Neuronal stem cell (in vitro differentiated cells): Measurements from ENCODE around the gene TOGARAM2. TPM values are rescaled to one million over a fixed set of nuclear protein-coding genes. Genes with fewer than 3 reads are reported as not detected.

Experiments used
- DNase-seq: peaks from one replicate; pipeline ENCODE4 v3.0.0-alpha.2; 2013; ENCODE audit warnings: low spot score
- H2AFZ ChIP-seq: one replicate; pipeline ENCODE4 v1.6.1; 2013; ENCODE audit warnings: mild to moderate bottlenecking, low read length, inconsistent platforms
- H2AK5ac ChIP-seq: 2 replicates; pipeline ENCODE4 v1.6.1; 2013; ENCODE audit warnings: low read depth, mild to moderate bottlenecking, inconsistent platforms, low read length, moderate library complexity, mixed read lengths
- H2BK120ac ChIP-seq: 2 replicates; pipeline ENCODE4 v1.6.1; 2013; ENCODE audit warnings: low read depth, mild to moderate bottlenecking, inconsistent platforms, low read length, moderate library complexity, mixed read lengths
- H2BK12ac ChIP-seq: one replicate; pipeline ENCODE4 v1.6.1; 2013; ENCODE audit warnings: low read length, inconsistent platforms
- H2BK15ac ChIP-seq: 2 replicates; pipeline ENCODE4 v1.6.1; 2013; ENCODE audit warnings: mild to moderate bottlenecking, low read length, inconsistent platforms, mixed read lengths
- H2BK5ac ChIP-seq: one replicate; pipeline ENCODE4 v1.6.1; 2013; ENCODE audit warnings: inconsistent platforms, mild to moderate bottlenecking, low read length, moderate library complexity
- H3K14ac ChIP-seq: one replicate; pipeline ENCODE4 v1.6.1; 2013; ENCODE audit warnings: low read length, inconsistent platforms
- H3K18ac ChIP-seq: 2 replicates; pipeline ENCODE4 v1.6.1; 2013; ENCODE audit warnings: low read length, inconsistent platforms
- H3K23ac ChIP-seq: 2 replicates; pipeline ENCODE4 v1.6.1; 2013; ENCODE audit warnings: low read depth, mild to moderate bottlenecking, mixed read lengths, low read length, inconsistent platforms; ENCODE audit not compliant: poor library complexity
- H3K27ac ChIP-seq: replicated peaks from 3 replicates; pipeline ENCODE4 v1.5.1; 2013; ENCODE audit warnings: low read length, inconsistent platforms
- H3K27me3 ChIP-seq, 3 experiments: 2 replicates each; pipeline ENCODE4 v1.6.1; 2013; ENCODE audit warnings: low read length in 3 of 3, mild to moderate bottlenecking in 2 of 3, inconsistent platforms in 1 of 3, low read depth in 1 of 3, mixed read lengths in 1 of 3, moderate library complexity in 1 of 3; ENCODE audit not compliant: control insufficient read depth in 3 of 3, insufficient read depth in 3 of 3
- H3K36me3 ChIP-seq, 2 donors: replicated peaks in 1 of 2; 2 replicates each; pipeline ENCODE4 v1.6.1; 2013; ENCODE audit warnings: low read length in 2 of 2; ENCODE audit not compliant: control insufficient read depth in 2 of 2, insufficient read depth in 2 of 2
- H3K4ac ChIP-seq: 2 replicates; pipeline ENCODE4 v1.6.1; 2013; ENCODE audit warnings: inconsistent platforms, mild to moderate bottlenecking, low read length, moderate library complexity
- H3K4me1 ChIP-seq, 2 donors: 1 replicate in 1 of 2; 2 replicates in 1 of 2; pipeline ENCODE4 v1.6.1; 2013; ENCODE audit warnings: low read length in 2 of 2, low read depth in 1 of 2; ENCODE audit not compliant: control insufficient read depth in 2 of 2, insufficient read depth in 1 of 2
- H3K4me2 ChIP-seq: one replicate; pipeline ENCODE4 v1.6.1; 2013; ENCODE audit warnings: mild to moderate bottlenecking, low read length, inconsistent platforms; ENCODE audit not compliant: insufficient read depth, poor library complexity, severe bottlenecking
- H3K4me3 ChIP-seq, 2 donors: 2 replicates each; pipeline ENCODE4 v1.5.1; 2013; ENCODE audit warnings: low read length in 2 of 2, mild to moderate bottlenecking in 2 of 2, inconsistent platforms in 1 of 2, moderate library complexity in 1 of 2
- H3K79me1 ChIP-seq: one replicate; pipeline ENCODE4 v1.6.1; 2013; ENCODE audit warnings: low read depth, mild to moderate bottlenecking, inconsistent platforms, low read length, moderate library complexity
- H3K9ac ChIP-seq: one replicate; pipeline ENCODE4 v1.6.1; 2013; ENCODE audit warnings: mild to moderate bottlenecking, low read depth, low read length, inconsistent platforms; ENCODE audit not compliant: poor library complexity
- H3K9me3 ChIP-seq, 2 donors: replicated peaks in 1 of 2; 2 replicates each; pipeline versions ENCODE3 to v1.6.1; 2013; ENCODE audit warnings: low read length in 2 of 2, mild to moderate bottlenecking in 2 of 2, inconsistent platforms in 1 of 2, low read depth in 1 of 2, mixed read lengths in 1 of 2, moderate library complexity in 1 of 2; ENCODE audit not compliant: control insufficient read depth in 2 of 2, insufficient read depth in 1 of 2
- H4K8ac ChIP-seq: one replicate; pipeline ENCODE4 v1.6.1; 2013; ENCODE audit warnings: low read depth, mild to moderate bottlenecking, inconsistent platforms, low read length, moderate library complexity
- H4K91ac ChIP-seq: one replicate; pipeline ENCODE4 v1.6.1; 2013; ENCODE audit warnings: low read length, low read depth, mild to moderate bottlenecking, inconsistent platforms; ENCODE audit not compliant: poor library complexity
- WGBS, 2 donors: extraction: QIAGEN DNeasy Blood & Tissue Kit; methylation state at CpG; one replicate each; pipeline ENCODE4 v1.1.7; 2013; ENCODE audit warnings: missing lambda C conversion rate in 2 of 2, mixed read lengths in 1 of 2; ENCODE audit not compliant: insufficient read length in 2 of 2, insufficient replicate concordance in 1 of 2; ENCODE audit errors: extremely low coverage in 2 of 2; 5-methylcytosine and 5-hydroxymethylcytosine counted together
- small RNA-seq: library from polyadenylated mRNA; stranded (forward); fragments of <200 nt; extraction: miRNeasy Mini kit (QIAGEN cat#:217004); gene quantifications from one replicate; pipeline ENCODE3, GENCODE V24; 2013; ENCODE audit not compliant: insufficient read depth

Gene TOGARAM2

DNA sequence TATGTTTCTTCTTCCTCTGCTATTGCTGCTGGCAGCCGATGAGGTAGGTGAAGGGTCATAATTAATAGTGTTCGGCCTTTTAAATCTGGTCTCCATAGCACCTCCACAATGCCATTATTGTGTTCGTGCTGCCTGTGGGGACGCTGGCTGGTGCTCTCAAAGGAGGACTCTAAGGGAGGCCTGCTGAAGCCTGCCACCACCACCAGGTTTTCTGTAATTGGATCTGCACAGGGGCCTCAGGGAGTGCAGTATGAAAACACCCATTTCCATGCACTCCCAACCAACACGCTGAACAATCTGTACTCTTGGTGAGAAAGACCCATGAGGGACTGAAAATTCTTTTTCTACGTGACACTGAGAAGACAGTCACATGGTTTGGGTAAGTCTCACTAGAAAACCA is 116.5 kb downstream of the TOGARAM2 start:
- Histone ChIP-seq H2BK12ac (no peak overlapping the region), H2BK120ac (no peak overlapping the region), H4K8ac (no peak overlapping the region), H3K9me3 (no peaks in the 10 kb centered on the region), H4K91ac (no peak overlapping the region), H3K36me3 (no peaks in the 10 kb centered on the region), H3K79me1 (no peaks in the 10 kb centered on the region), H2BK15ac (no peak overlapping the region), H2BK5ac (no peak overlapping the region), H3K27ac (no peak overlapping the region), H3K4me1 (peaks cover 3 to 4% of the 10 kb centered on the region in 2 donors), H3K18ac (peak overlapping the region; percentile 16), H3K4me2 (no peak overlapping the region), H3K4ac (no peak overlapping the region), H2AFZ (peak overlapping the region; percentile 34), H3K23ac (no peak overlapping the region), H3K4me3 (no peak overlapping the region), H3K14ac (no peak overlapping the region), H3K27me3 (peaks cover 0 to 5% (median 0%) of the 10 kb centered on the region in 3 experiments), H3K9ac (no peak overlapping the region), H2AK5ac (no peak overlapping the region)
- no CpG with 5 or more reads among the region's 6 CpGs for WGBS, 2 donors
- DNase-seq: no peak

DNA sequence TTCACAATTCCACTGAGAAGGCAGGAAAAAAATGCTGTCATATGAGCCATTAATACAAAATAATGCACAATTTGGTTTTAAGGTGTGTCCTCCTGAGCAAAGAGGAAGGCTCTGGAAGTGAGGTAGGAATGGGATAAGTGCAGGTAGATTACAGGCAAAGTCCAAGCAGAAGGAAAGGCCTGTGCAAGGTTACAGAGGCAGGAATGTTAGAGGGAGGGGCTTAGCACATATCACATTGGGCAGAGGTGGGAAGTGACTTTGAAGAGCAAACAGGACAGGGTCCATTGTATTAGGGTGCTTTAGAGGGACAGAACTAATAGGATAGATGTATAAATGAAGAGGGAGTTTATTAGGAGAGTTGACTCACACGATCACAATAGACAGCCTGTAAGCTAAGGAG is 119.5 kb downstream of the TOGARAM2 start:
- DNase-seq: no peak
- H2AFZ ChIP-seq: no peak overlapping the region
- H3K4me3 ChIP-seq: no peak overlapping the region
- H3K14ac ChIP-seq: no peak overlapping the region
- H4K8ac ChIP-seq: no peak overlapping the region
- H2BK15ac ChIP-seq: no peak overlapping the region
- no peaks in the 10 kb centered on the region for H3K36me3 ChIP-seq
- H3K27ac ChIP-seq: no peak overlapping the region
- H3K23ac ChIP-seq: no peak overlapping the region
- no peak overlapping the region for H4K91ac ChIP-seq
- H2BK5ac ChIP-seq: no peak overlapping the region
- no peak overlapping the region for H3K4ac ChIP-seq
- no peak overlapping the region for H2BK12ac ChIP-seq
- H3K4me2 ChIP-seq: no peak overlapping the region
- H3K9ac ChIP-seq: no peak overlapping the region
- H3K9me3 ChIP-seq: no peaks in the 10 kb centered on the region
- no peak overlapping the region for H2BK120ac ChIP-seq
- no peaks in the 10 kb centered on the region for H3K79me1 ChIP-seq
- no peak overlapping the region for H2AK5ac ChIP-seq
- H3K4me1 ChIP-seq: peaks cover 3 to 4% of the 10 kb centered on the region in 2 donors
- peaks cover 0 to 5% (median 0%) of the 10 kb centered on the region in 3 experiments for H3K27me3 ChIP-seq
- WGBS, 2 donors: no CpG with 5 or more reads among the region's 1 CpG
- H3K18ac ChIP-seq: no peak overlapping the region

Small RNA genes lying within 50 kb of the gene (small RNA-seq; reads per million reads assigned to genes)
- gene RF00019: not detected
